Breast epithelium (tissue), 4 donors: ENCODE results near the gene METTL8. TPM values are rescaled to one million over a fixed set of nuclear protein-coding genes. Genes with fewer than 3 reads are reported as not detected.

ENCODE experiments used
- DNase-seq, 2 donors: peaks; one replicate each; pipeline ENCODE4 v3.0.0-alpha.2; 2019; ENCODE audit warnings: low spot score in 2 of 2
- H3K27ac ChIP-seq, 2 donors: fragments of 200-600 bp; sonication (generic) in 1 of 2; one replicate each; pipeline ENCODE4 v1.5.1; 2016 to 2019; ENCODE audit warnings: mild to moderate bottlenecking in 1 of 2
- H3K27me3 ChIP-seq, 2 donors: fragments of 200-600 bp; sonication (generic) in 1 of 2; one replicate each; pipeline versions ENCODE4 v1.5.1 to v1.6.0; 2017 to 2019; ENCODE audit warnings: control low read depth in 1 of 2, mild to moderate bottlenecking in 1 of 2
- H3K36me3 ChIP-seq: fragments of 200-600 bp; one replicate; pipeline ENCODE4 v1.5.1; 2019
- H3K4me1 ChIP-seq, 2 donors: fragments of 200-600 bp; sonication (generic); one replicate each; pipeline ENCODE4 v1.5.1; 2016 to 2019; ENCODE audit warnings: control low read depth in 1 of 2
- H3K4me3 ChIP-seq, 3 donors: fragments of 200-600 bp; sonication (generic); 1 replicate in 2 of 3; 2 replicates in 1 of 3; pipeline ENCODE4 v1.5.1; 2016 to 2019; ENCODE audit warnings: mild to moderate bottlenecking in 3 of 3, moderate library complexity in 2 of 3
- H3K9me3 ChIP-seq, 2 donors: fragments of 200-600 bp; sonication (generic) in 1 of 2; one replicate each; pipeline ENCODE4 v1.5.1; 2016 to 2019; ENCODE audit warnings: control low read depth in 1 of 2
- CTCF ChIP-seq, 3 donors: fragments of 450-650 bp; IDR thresholded peaks; one replicate each; pipeline ENCODE4 v1.5.1; 2016 to 2017; ENCODE audit warnings: antibody characterized with exemption in 3 of 3, mild to moderate bottlenecking in 3 of 3, moderate library complexity in 3 of 3
- POLR2A ChIP-seq: fragments of 450-650 bp; IDR thresholded peaks from one replicate; pipeline ENCODE4 v1.6.1; 2016; ENCODE audit warnings: antibody characterized with exemption, mild to moderate bottlenecking, moderate library complexity
- POLR2AphosphoS5 ChIP-seq, 3 donors: sonication (generic); formaldehyde crosslinking; IDR thresholded peaks; one replicate each; pipeline ENCODE4 v1.6.1; 2017; ENCODE audit warnings: antibody characterized with exemption in 3 of 3
- intact Hi-C: fragments of 100-400 bp; cut with DNase I; formaldehyde crosslinking; loops from one replicate; pipeline ENCODE4 v1.15.1; 2023; ENCODE audit warnings: low total_unique reads
- total RNA-seq, 3 donors: library from RNA; depleted of rRNA; stranded (reverse); fragments of >200 nt; gene quantifications; one replicate each; pipeline ENCODE4 v1.1.0, GENCODE V29; 2016

The METTL8 gene
- total RNA-seq, 3 donors from 2014 or later = 21.4 to 26.9 (median 22.9) TPM

DNA sequence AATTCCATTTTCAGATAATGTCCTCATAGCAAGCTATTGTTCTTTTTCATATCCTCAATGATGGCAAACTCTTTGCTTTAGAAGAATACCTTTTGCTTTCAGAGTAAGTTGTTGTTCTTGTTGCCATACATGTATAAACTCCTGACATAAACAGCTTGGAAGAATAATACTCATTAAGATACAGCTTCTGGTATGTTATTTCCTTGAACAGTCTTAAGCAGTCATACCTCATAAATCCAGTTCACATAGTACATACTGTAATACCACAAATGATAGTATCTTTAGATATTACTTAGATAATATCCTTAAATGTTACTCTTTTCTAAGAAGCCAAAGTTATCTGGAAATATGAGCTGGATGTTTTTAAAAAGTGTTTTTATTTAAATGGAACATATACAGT, 23.2 kb downstream of the METTL8 start:
- H3K4me3 ChIP-seq = peak overlapping the region in 1 of 3 donors; percentile 67
- intact Hi-C loops = no loop called here
- no peaks in the 10 kb centered on the region for H3K36me3 ChIP-seq
- H3K27ac ChIP-seq = peak overlapping the region; percentile 57
- no peaks in the 10 kb centered on the region for H3K9me3 ChIP-seq
- no peaks in the 10 kb centered on the region for H3K27me3 ChIP-seq
- no peak for DNase-seq
- no peak for TF ChIP-seq POLR2A
- TF ChIP-seq CTCF (IDR thresholded peaks at IDR 0.05) = no peak
- peaks cover 0 to 3% of the 10 kb centered on the region in 2 donors for H3K4me1 ChIP-seq

DNA sequence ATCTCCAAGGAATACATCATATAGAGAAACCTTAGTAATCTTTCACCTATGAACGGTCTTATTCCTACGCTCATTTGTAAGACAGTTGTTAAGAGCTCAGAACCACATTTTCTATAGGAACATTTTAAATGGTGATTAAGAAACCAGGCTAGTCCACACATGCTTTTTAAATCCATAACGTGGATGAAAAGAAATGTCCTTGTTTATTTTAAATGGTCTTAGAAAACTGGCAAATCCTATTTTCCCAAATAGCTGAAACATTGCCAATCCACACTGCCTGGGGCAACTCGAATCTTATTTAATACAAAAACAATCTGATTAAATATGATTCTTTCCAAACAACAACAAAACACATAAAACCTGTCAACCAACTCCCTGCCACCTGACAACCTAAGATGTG, 23.7 kb downstream of the METTL8 start:
- Histone ChIP-seq H3K4me3 (peak overlapping the region in 2 of 3 donors; percentile 48 to 67), H3K27me3 (no peaks in the 10 kb centered on the region), H3K36me3 (no peaks in the 10 kb centered on the region), H3K4me1 (peaks cover 0 to 3% of the 10 kb centered on the region in 2 donors), H3K9me3 (no peaks in the 10 kb centered on the region), H3K27ac (peak overlapping the region; percentile 57)
- no peak for DNase-seq
- TF ChIP-seq POLR2A = no peak
- TF ChIP-seq CTCF (IDR thresholded peaks at IDR 0.05) = no peak
- TF ChIP-seq POLR2AphosphoS5 (IDR thresholded peaks at IDR 0.05) = no peak
- intact Hi-C loops = no loop called here

GRCh38 chr2:171409436-171409971, 24.3 kb downstream of the METTL8 start:
- peaks cover 0 to 3% of the 10 kb centered on the region in 2 donors for H3K4me1 ChIP-seq
- H3K9me3 ChIP-seq = no peaks in the 10 kb centered on the region
- H3K27me3 ChIP-seq = no peaks in the 10 kb centered on the region
- no peaks in the 10 kb centered on the region for H3K36me3 ChIP-seq
- peak overlapping the region; percentile 48 to 57 for H3K27ac ChIP-seq
- intact Hi-C loops = no loop called here
- no peak for TF ChIP-seq CTCF (IDR thresholded peaks at IDR 0.05)
- TF ChIP-seq POLR2A = no peak
- DNase-seq = no peak
- peak overlapping the region; percentile 5 to 67 (median 48) for H3K4me3 ChIP-seq

GRCh38 chr2:171407676-171408044, 26.1 kb downstream of the METTL8 start:
- no peak for DNase-seq
- H3K4me3 ChIP-seq = no peak overlapping the region
- no peak overlapping the region for H3K27ac ChIP-seq
- peaks cover 0 to 3% of the 10 kb centered on the region in 2 donors for H3K4me1 ChIP-seq
- intact Hi-C loops = no loop called here
- no peaks in the 10 kb centered on the region for H3K9me3 ChIP-seq
- TF ChIP-seq CTCF (IDR thresholded peaks at IDR 0.05) (no peak), POLR2A (no peak), POLR2AphosphoS5 (IDR thresholded peaks at IDR 0.05) (no peak)
- H3K36me3 ChIP-seq = no peaks in the 10 kb centered on the region
- no peaks in the 10 kb centered on the region for H3K27me3 ChIP-seq

DNA sequence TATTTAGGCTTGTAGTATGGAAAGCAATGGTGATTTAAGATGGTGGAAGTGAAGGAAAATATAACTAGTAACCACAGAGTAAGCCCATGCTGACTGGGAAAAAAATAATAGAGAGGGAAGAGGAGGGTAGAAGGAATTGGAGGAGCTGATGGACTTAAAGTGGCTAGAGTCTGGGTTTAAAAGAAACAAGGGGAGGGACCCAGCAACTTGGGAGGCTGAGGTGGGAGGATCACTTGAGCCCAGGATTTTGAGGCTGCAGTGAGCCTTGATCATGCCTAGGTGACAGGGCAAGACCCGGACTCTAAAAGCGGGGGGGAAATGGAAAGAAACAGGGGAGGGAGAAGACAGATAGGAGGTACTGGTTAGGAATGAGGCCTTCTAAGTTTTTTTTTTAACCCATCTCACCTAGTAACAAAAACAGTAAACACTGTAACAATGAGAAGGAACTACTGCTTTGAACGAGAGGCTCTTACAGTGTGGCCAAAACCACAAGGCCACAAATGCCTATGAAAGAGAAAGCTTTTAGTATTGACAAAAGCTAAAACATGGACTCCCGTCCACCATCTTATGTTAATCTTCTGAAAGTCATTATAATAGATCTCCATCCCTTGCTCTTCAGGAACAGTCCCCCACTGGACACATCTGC, 26.6 kb downstream of the METTL8 start:
- H3K27me3 ChIP-seq = no peaks in the 10 kb centered on the region
- no peak for DNase-seq
- H3K4me1 ChIP-seq = peaks cover 0 to 3% of the 10 kb centered on the region in 2 donors
- intact Hi-C loops = no loop called here
- no peak overlapping the region for H3K4me3 ChIP-seq
- H3K27ac ChIP-seq = no peak overlapping the region
- H3K36me3 ChIP-seq = no peaks in the 10 kb centered on the region
- no peaks in the 10 kb centered on the region for H3K9me3 ChIP-seq
- TF ChIP-seq CTCF (IDR thresholded peaks at IDR 0.05) (no peak), POLR2AphosphoS5 (IDR thresholded peaks at IDR 0.05) (no peak), POLR2A (no peak)
